ENCODE measurements around the gene GRID2.

- TF ChIP-seq CTCF (IDR thresholded peaks at IDR 0.05) (no peak), POLR2A (IDR thresholded peaks at IDR 0.05) (no peak)
Observed at GRCh38 chr4:92477298-92477697, 173.5 kb downstream of the GRID2 start.
